ENCODE data around the gene MLKL. TPM values are rescaled to one million over a fixed set of nuclear protein-coding genes. Genes with fewer than 3 reads are reported as not detected.
"Not testable (repeated sequence)": the region's sequence is repeated elsewhere in the genome, so short reads cannot be mapped to it uniquely, and the experiment has no call there.

The MLKL gene
- total RNA-seq, 3 donors from 2014 or later, result 10.5 to 23.4 (median 18.0) TPM

DNA sequence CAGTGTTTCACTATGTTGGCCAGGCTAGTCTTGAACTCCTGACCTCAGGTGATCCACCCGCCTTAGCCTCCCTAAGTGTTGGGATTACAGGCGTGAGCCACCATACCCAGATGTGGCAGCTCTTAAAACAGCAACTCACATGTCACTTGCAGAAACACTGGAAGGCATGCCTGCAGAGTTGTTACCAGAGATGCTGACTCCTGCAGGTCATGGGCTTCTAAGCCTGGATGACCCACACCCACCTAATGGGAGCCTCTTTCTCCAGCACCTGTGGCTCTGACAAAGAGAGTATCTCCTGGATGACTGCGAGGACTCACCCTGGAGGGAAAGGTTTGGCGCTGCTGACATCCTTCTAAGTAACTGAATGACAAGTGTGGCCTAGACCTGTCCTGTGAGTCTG, 22.8 kb downstream of the MLKL start:
- intact Hi-C loops (cut with DNase I, micrococcal nuclease), result no loop called here
- DNase-seq (no peak), ATAC-seq (no peak)
- Histone ChIP-seq H3K9me3 (no peaks in the 10 kb centered on the region), H3K36me3 (ENCODE audit: low read depth) (no peaks in the 10 kb centered on the region), H3K4me3 (no peak overlapping the region), H3K4me1 (ENCODE audit: low read depth) (no peaks in the 10 kb centered on the region)
- TF ChIP-seq, protein P1, sequence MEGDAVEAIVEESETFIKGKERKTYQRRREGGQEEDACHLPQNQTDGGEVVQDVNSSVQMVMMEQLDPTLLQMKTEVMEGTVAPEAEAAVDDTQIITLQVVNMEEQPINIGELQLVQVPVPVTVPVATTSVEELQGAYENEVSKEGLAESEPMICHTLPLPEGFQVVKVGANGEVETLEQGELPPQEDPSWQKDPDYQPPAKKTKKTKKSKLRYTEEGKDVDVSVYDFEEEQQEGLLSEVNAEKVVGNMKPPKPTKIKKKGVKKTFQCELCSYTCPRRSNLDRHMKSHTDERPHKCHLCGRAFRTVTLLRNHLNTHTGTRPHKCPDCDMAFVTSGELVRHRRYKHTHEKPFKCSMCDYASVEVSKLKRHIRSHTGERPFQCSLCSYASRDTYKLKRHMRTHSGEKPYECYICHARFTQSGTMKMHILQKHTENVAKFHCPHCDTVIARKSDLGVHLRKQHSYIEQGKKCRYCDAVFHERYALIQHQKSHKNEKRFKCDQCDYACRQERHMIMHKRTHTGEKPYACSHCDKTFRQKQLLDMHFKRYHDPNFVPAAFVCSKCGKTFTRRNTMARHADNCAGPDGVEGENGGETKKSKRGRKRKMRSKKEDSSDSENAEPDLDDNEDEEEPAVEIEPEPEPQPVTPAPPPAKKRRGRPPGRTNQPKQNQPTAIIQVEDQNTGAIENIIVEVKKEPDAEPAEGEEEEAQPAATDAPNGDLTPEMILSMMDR (IDR thresholded peaks at IDR 0.05), result no peak

DNA sequence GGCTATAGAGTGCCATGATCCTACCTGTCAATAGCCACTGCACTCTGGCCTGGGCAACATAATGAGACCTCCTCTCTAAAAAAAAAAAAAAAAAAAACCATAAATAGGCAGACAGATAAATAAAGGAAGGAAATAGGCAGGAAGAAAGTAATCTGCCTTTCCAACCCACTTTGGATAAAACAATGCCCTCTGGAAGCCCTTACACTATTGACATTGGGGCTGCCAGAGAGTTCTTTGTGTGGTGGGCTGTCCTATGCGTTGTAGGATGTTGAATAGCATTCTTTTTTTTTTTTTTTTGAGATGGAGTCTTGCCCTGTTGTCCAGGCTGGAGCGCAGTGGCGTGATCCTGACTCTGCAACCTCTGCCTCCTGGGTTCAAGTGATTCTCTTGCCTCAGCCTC, 26.8 kb downstream of the MLKL start:
- Histone ChIP-seq H3K9me3 (no peaks in the 10 kb centered on the region), H3K4me1 (ENCODE audit: low read depth) (no peaks in the 10 kb centered on the region), H3K36me3 (ENCODE audit: low read depth) (no peaks in the 10 kb centered on the region), H3K4me3 (no peak overlapping the region)
- ATAC-seq, result no peak
- no peak for DNase-seq
- intact Hi-C loops (cut with DNase I, micrococcal nuclease), result no loop called here
- TF ChIP-seq, protein P1 (IDR thresholded peaks at IDR 0.05), result no peak

DNA sequence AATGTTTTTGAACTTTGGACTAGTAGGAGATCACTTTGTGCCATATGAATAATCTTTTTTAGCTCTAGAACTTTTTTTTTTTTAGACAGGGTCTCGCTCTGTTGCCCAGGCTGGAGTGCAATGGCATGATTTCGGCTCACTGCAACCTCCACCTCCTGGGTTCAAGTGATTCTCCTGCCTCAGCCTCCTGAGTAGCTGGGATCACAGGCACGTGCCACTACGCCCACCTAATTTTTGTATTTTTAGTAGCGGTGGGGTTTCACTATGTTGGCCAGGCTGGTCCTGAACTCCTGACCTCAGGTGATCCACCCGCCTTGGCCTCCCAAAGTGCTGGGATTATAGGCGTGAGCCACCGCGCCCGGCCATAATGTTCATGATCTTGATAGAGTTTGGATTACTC, 31.8 kb downstream of the MLKL start:
- H3K36me3 ChIP-seq (ENCODE audit: low read depth); ATAC-seq; DNase-seq; H3K4me3 ChIP-seq; intact Hi-C loops (cut with DNase I, micrococcal nuclease); H3K9me3 ChIP-seq: not testable (repeated sequence)
- H3K4me1 ChIP-seq (ENCODE audit: low read depth), result peaks cover 14% of the 10 kb centered on the region

DNA sequence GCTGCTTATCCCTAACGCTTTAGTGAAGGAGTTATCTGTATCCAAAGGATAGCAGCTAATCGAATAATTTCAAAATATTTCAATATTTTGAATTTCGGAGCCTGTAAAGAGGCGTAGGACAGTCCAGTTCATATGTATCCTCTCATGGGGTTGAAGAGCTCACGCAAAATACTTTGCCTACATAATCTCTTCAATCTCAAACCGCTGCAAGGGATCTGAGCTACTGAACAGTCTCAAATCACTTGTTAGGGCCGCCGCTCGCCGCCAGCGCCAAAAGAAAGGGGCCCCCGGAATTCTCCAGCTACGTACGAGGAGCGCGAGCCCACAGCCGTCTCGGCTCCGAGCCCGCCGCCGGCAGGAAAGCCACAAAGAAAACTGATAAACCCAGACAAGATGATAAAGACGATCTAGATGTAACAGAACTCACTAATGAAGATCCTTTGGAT, 33.4 kb downstream of the MLKL start:
- intact Hi-C loops (cut with DNase I, micrococcal nuclease), result no loop called here

DNA sequence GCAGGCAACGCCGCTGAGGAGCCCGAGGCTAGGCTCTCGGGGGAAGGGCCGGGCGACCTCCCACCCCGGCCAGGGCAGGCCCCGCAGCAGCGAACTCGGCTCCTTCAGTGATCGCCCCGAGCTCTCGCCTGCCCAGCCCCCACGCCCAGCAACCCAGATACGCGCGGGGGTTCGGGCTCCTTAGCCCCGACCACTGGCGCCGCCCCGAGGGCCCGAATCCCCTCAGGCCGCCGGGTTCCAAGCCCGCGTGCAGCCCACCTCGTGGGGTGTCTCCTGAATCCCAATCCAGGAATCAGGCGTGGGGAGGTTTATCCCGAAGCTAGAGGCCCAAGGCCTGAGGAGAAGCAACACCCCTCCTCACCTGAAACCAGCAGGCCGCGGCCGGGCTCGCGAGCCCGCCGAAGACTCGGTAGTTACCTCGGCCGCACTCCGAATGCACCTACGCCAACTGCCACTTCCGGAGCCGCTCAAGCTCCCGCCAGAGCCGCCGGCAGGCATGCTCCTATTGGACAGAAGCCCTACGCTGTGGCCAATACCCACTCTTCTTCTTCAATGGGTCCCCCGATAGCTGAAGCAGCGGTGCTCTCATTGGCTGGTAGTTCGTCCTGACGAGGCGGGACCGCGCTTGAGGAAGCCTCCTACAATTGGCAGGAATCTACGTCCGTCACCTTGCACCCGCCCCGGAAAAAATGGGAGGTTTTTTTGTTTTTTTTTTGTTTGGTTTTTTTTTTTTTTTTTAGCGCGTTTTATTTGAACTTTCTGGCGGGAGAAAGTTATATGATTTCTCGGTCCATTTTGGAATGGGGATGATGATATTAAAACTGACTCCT, 34.0 kb downstream of the MLKL start, which contains the start of gene RFWD3:
Gene RFWD3 (minus strand): TSS at position 453 of the 830 bp plus-strand sequence. CDS start 5,428 bp downstream, outside the sequence.
- peaks cover 14% of the 10 kb centered on the region for H3K4me1 ChIP-seq (ENCODE audit: low read depth)
- TF ChIP-seq, protein P1 (IDR thresholded peaks at IDR 0.05), result no peak
- DNase-seq (peak; percentile 94 to 97 (median 97)), ATAC-seq (peak; percentile 100)
- intact Hi-C loops (cut with DNase I, micrococcal nuclease), result no loop called here
- H3K36me3 ChIP-seq (ENCODE audit: low read depth), result no peaks in the 10 kb centered on the region
- H3K4me3 ChIP-seq, result peak within 1 kb of the TSS; percentile 83
- no peaks in the 10 kb centered on the region for H3K9me3 ChIP-seq

More for the DNA sequence above, 33.4 kb downstream of the MLKL start:
- Histone ChIP-seq H3K4me3 (peak overlapping the region; percentile 83), H3K9me3 (no peaks in the 10 kb centered on the region), H3K4me1 (ENCODE audit: low read depth) (peaks cover 14% of the 10 kb centered on the region), H3K36me3 (ENCODE audit: low read depth) (no peaks in the 10 kb centered on the region)
- no peak for ATAC-seq
- TF ChIP-seq, protein P1 (IDR thresholded peaks at IDR 0.05), result no peak
- DNase-seq, result peak in 2 of 3 donors; percentile 42 to 48

DNA sequence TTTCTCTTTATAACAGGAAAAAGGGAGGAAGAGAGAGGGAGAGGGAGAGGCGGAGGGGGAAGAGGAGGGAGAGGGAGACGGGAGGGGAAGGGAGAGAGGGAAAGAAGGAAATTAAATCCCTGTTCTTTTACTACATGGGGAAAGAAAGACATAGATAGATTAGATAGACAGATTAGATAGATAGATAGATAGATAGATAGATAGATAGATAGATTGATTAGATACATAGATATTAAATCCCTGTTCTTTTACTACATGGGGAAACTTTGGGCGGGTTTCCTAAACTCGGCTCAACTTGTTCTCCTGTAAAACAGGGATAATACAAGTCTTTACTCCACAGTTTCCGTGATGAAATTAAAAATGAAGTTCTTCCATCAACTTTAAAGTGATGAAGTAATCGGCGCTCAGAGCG, 34.6 kb downstream of the MLKL start:
- DNase-seq (no peak), ATAC-seq (no peak)
- Histone ChIP-seq H3K9me3 (no peaks in the 10 kb centered on the region), H3K4me3 (peak overlapping the region; percentile 83), H3K36me3 (ENCODE audit: low read depth) (no peaks in the 10 kb centered on the region), H3K4me1 (ENCODE audit: low read depth) (peaks cover 14% of the 10 kb centered on the region)
- TF ChIP-seq, protein P1 (IDR thresholded peaks at IDR 0.05), result no peak
- intact Hi-C loops (cut with DNase I, micrococcal nuclease), result no loop called here
